ENCODE data around the gene MIOX.

MIOX gene

GRCh38 chr22:50455201-50455600, 31.5 kb upstream of the MIOX start:
- Histone ChIP-seq H3K36me3 (ENCODE audit: control insufficient read depth, insufficient read depth, low read length) (no peaks in the 10 kb centered on the region), H3K27me3 (ENCODE audit: control insufficient read depth, insufficient read depth, low read length) (no peaks in the 10 kb centered on the region), H3K4me2 (ENCODE audit: low read length) (no peak overlapping the region), H3K4me1 (no peaks in the 10 kb centered on the region), H2AFZ (no peak overlapping the region), H3K27ac (no peak overlapping the region), H3K4me3 (ENCODE audit: low read depth, low read length) (no peak overlapping the region), H3K9ac (no peak overlapping the region), H3K9me3 (ENCODE audit: control insufficient read depth, low read length) (no peaks in the 10 kb centered on the region), H3K79me2 (no peaks in the 10 kb centered on the region)
- no peak for TF ChIP-seq CTCF (IDR thresholded peaks at IDR 0.05)

GRCh38 chr22:50456026-50456425, 30.6 kb upstream of the MIOX start:
- Histone ChIP-seq H3K9ac (no peak overlapping the region), H3K27me3 (ENCODE audit: control insufficient read depth, insufficient read depth, low read length) (no peaks in the 10 kb centered on the region), H3K4me2 (ENCODE audit: low read length) (no peak overlapping the region), H3K27ac (no peak overlapping the region), H3K4me3 (ENCODE audit: low read depth, low read length) (no peak overlapping the region), H3K4me1 (no peaks in the 10 kb centered on the region), H3K79me2 (no peaks in the 10 kb centered on the region), H2AFZ (no peak overlapping the region), H3K9me3 (ENCODE audit: control insufficient read depth, low read length) (no peaks in the 10 kb centered on the region), H3K36me3 (ENCODE audit: control insufficient read depth, insufficient read depth, low read length) (no peaks in the 10 kb centered on the region)
- no peak for TF ChIP-seq CTCF (IDR thresholded peaks at IDR 0.05)

GRCh38 chr22:50456466-50457234, 30.0 kb upstream of the MIOX start:
- Histone ChIP-seq H3K9ac (no peak overlapping the region), H3K36me3 (ENCODE audit: control insufficient read depth, insufficient read depth, low read length) (no peaks in the 10 kb centered on the region), H3K27me3 (ENCODE audit: control insufficient read depth, insufficient read depth, low read length) (no peaks in the 10 kb centered on the region), H3K9me3 (ENCODE audit: control insufficient read depth, low read length) (no peaks in the 10 kb centered on the region), H3K4me3 (ENCODE audit: low read depth, low read length) (no peak overlapping the region), H3K4me1 (no peaks in the 10 kb centered on the region), H3K4me2 (ENCODE audit: low read length) (no peak overlapping the region), H3K79me2 (no peaks in the 10 kb centered on the region), H2AFZ (no peak overlapping the region), H3K27ac (no peak overlapping the region)
- TF ChIP-seq CTCF (IDR thresholded peaks at IDR 0.05), result no peak

GRCh38 chr22:50459016-50459415, 27.6 kb upstream of the MIOX start:
- Histone ChIP-seq H3K9ac (no peak overlapping the region), H3K4me2 (ENCODE audit: low read length) (no peak overlapping the region), H3K27me3 (ENCODE audit: control insufficient read depth, insufficient read depth, low read length) (no peaks in the 10 kb centered on the region), H3K4me3 (ENCODE audit: low read depth, low read length) (no peak overlapping the region), H3K79me2 (no peaks in the 10 kb centered on the region), H3K27ac (no peak overlapping the region), H2AFZ (no peak overlapping the region), H3K4me1 (no peaks in the 10 kb centered on the region), H3K9me3 (ENCODE audit: control insufficient read depth, low read length) (no peaks in the 10 kb centered on the region), H3K36me3 (ENCODE audit: control insufficient read depth, insufficient read depth, low read length) (no peaks in the 10 kb centered on the region)
- TF ChIP-seq CTCF (IDR thresholded peaks at IDR 0.05), result no peak

Data from parathyroid adenoma (tissue), 2 donors.